HEK293 (cell line): ENCODE measurements around the gene KIAA1328.

ENCODE experiments used
- CTCF ChIA-PET: fragments of 350-600 bp; formaldehyde crosslinking; extraction: SDS; loops from one replicate; lab custom pipeline; 2021; ENCODE audit warnings: antibody characterized with exemption; lab: Yijun Ruan, JAX
- POLR2A ChIA-PET: fragments of 300-600 bp; formaldehyde crosslinking; extraction: SDS; loops from one replicate; lab custom pipeline; 2020; ENCODE audit warnings: antibody characterized with exemption, inconsistent platforms; lab: Yijun Ruan, JAX
- H3K27ac ChIP-seq: fragments of 200-500 bp; sonication (Bioruptor generic); 2 replicates; pipeline ENCODE4 v1.5.1; 2014; ENCODE audit warnings: low read depth, low read length, control low read depth, inconsistent platforms; ENCODE audit errors: extremely low read depth
- H3K36me3 ChIP-seq, 2 experiments: fragments of 200-500 bp in 1 of 2; sonication (Bioruptor generic) in 1 of 2; 1 replicate in 1 of 2; 2 replicates in 1 of 2; pipeline ENCODE4 v1.5.1; 2014 to 2017; ENCODE audit warnings: inconsistent platforms in 2 of 2, low read length in 2 of 2; ENCODE audit not compliant: control insufficient read depth in 2 of 2, insufficient read depth in 1 of 2
- H3K4me1 ChIP-seq: fragments of 200-500 bp; sonication (Bioruptor generic); 2 replicates; pipeline ENCODE4 v1.5.1; 2014; ENCODE audit warnings: mild to moderate bottlenecking, low read length, inconsistent platforms; ENCODE audit not compliant: control insufficient read depth, insufficient read depth
- H3K4me3 ChIP-seq: 2 replicates; pipeline ENCODE4 v1.5.1; 2011; ENCODE audit warnings: low read depth, mild to moderate bottlenecking, control low read depth, low read length, moderate library complexity
- H3K9me3 ChIP-seq: fragments of 200-500 bp; sonication (Bioruptor generic); 2 replicates; pipeline ENCODE4 v1.5.1; 2014; ENCODE audit warnings: low read depth, low read length, inconsistent platforms; ENCODE audit not compliant: control insufficient read depth, insufficient read depth
- GLI2 ChIP-seq: fragments of 450-650 bp; formaldehyde crosslinking; IDR thresholded peaks from 2 replicates; pipeline ENCODE4; 2017; ENCODE audit warnings: missing biosample characterization, missing genetic modification characterization, low read depth, borderline replicate concordance
- HOXC10 ChIP-seq: sonication (generic); formaldehyde crosslinking; IDR thresholded peaks from 2 replicates; pipeline ENCODE4 v1.8.1; 2023; ENCODE audit warnings: mild to moderate bottlenecking, missing genetic modification reagents
- KLF7 ChIP-seq: fragments of 450-650 bp; formaldehyde crosslinking; IDR thresholded peaks from 2 replicates; pipeline ENCODE4 v1.5.1; 2016; ENCODE audit warnings: missing biosample characterization, missing genetic modification characterization, borderline replicate concordance
- KLF9 ChIP-seq: fragments of 450-650 bp; formaldehyde crosslinking; IDR thresholded peaks from 2 replicates; pipeline ENCODE4 v1.5.1; 2016; ENCODE audit warnings: missing biosample characterization, missing genetic modification characterization, low read depth
- PBX3 ChIP-seq: sonication (generic); formaldehyde crosslinking; IDR thresholded peaks from 2 replicates; pipeline ENCODE4 v1.8.1; 2022; ENCODE audit warnings: mild to moderate bottlenecking, moderate library complexity, missing genetic modification reagents
- SP3 ChIP-seq: fragments of 450-650 bp; formaldehyde crosslinking; IDR thresholded peaks from 2 replicates; pipeline ENCODE4 v1.5.1; 2016; ENCODE audit warnings: missing biosample characterization, missing genetic modification characterization
- TRIM28 ChIP-seq: IDR thresholded peaks from 2 replicates; pipeline ENCODE4 v1.6.1; 2011; ENCODE audit warnings: low read length, control low read depth, borderline replicate concordance
- ZBTB7A ChIP-seq: fragments of 450-650 bp; formaldehyde crosslinking; IDR thresholded peaks from 2 replicates; pipeline ENCODE4 v1.5.1; 2016; ENCODE audit warnings: low read depth, missing biosample characterization, missing genetic modification characterization
- ZFP41 ChIP-seq: fragments of 450-650 bp; formaldehyde crosslinking; IDR thresholded peaks from 2 replicates; pipeline ENCODE4 v1.5.1; 2016; ENCODE audit warnings: missing biosample characterization, missing genetic modification characterization, borderline replicate concordance
- ZNF19 ChIP-seq: fragments of 450-650 bp; formaldehyde crosslinking; IDR thresholded peaks from 2 replicates; pipeline ENCODE4; 2016; ENCODE audit warnings: missing biosample characterization, missing genetic modification characterization, low read depth
- ZNF280C ChIP-seq: fragments of 450-650 bp; formaldehyde crosslinking; IDR thresholded peaks from 2 replicates; pipeline ENCODE4 v1.5.1; 2016; ENCODE audit warnings: missing biosample characterization, missing genetic modification characterization
- ZNF335 ChIP-seq: fragments of 450-650 bp; formaldehyde crosslinking; conservative IDR thresholded peaks from 2 replicates; pipeline ENCODE4 v1.5.1; 2016; ENCODE audit warnings: missing biosample characterization, missing genetic modification characterization
- ZNF426 ChIP-seq: fragments of 450-650 bp; formaldehyde crosslinking; IDR thresholded peaks from 2 replicates; pipeline ENCODE4 v1.5.1; 2017; ENCODE audit warnings: missing biosample characterization, missing genetic modification characterization, mild to moderate bottlenecking, inconsistent platforms, moderate library complexity
- ZNF548 ChIP-seq: fragments of 450-650 bp; formaldehyde crosslinking; IDR thresholded peaks from 2 replicates; pipeline ENCODE4 v1.5.1; 2016; ENCODE audit warnings: missing biosample characterization, missing genetic modification characterization
- ZNF549 ChIP-seq: fragments of 450-650 bp; IDR thresholded peaks from 2 replicates; pipeline ENCODE4 v1.5.1; 2018; ENCODE audit warnings: missing biosample characterization, missing genetic modification characterization, mild to moderate bottlenecking, inconsistent platforms, moderate library complexity
- ZNF560 ChIP-seq: fragments of 450-650 bp; formaldehyde crosslinking; IDR thresholded peaks from 2 replicates; pipeline ENCODE4 v1.5.1; 2017; ENCODE audit warnings: missing biosample characterization, missing genetic modification characterization, borderline replicate concordance
- ZNF658 ChIP-seq: fragments of 450-650 bp; formaldehyde crosslinking; IDR thresholded peaks from 2 replicates; pipeline ENCODE4; 2016; ENCODE audit warnings: missing biosample characterization, missing genetic modification characterization
- ZNF664 ChIP-seq: fragments of 450-650 bp; formaldehyde crosslinking; IDR thresholded peaks from 2 replicates; pipeline ENCODE4 v1.5.1; 2016; ENCODE audit warnings: missing biosample characterization, missing genetic modification characterization
- ZNF768 ChIP-seq: fragments of 450-650 bp; formaldehyde crosslinking; IDR thresholded peaks from 2 replicates; pipeline ENCODE4 v1.5.1; 2018; ENCODE audit warnings: missing biosample characterization, mild to moderate bottlenecking, missing genetic modification characterization
- ZNF776 ChIP-seq: fragments of 450-650 bp; formaldehyde crosslinking; IDR thresholded peaks from 2 replicates; pipeline ENCODE4 v1.5.0; 2017; ENCODE audit warnings: missing biosample characterization, missing genetic modification characterization, borderline replicate concordance
- ZXDB ChIP-seq: fragments of 450-650 bp; formaldehyde crosslinking; IDR thresholded peaks from 2 replicates; pipeline ENCODE4 v1.5.1; 2016; ENCODE audit warnings: missing biosample characterization, missing genetic modification characterization
- TF ChIP-seq, protein P1 (sequence below): IDR thresholded peaks from 2 replicates; pipeline ENCODE4 v1.6.1; 2011; ENCODE audit warnings: mild to moderate bottlenecking, low read depth, low read length, borderline replicate concordance

Gene KIAA1328

GRCh38 chr18:36953047-36953446 lies 124.1 kb downstream of the KIAA1328 start:
- no peaks in the 10 kb centered on the region for H3K9me3 ChIP-seq
- POLR2A ChIA-PET, result no interaction called here

GRCh38 chr18:36960038-36960437 lies 131.1 kb downstream of the KIAA1328 start:
- ChIA-PET CTCF (no interaction called here), POLR2A (no interaction called here)
- no peak overlapping the region for H3K27ac ChIP-seq
- no peak for TF ChIP-seq ZBTB7A (tag by site-specific recombination)
- no peak for TF ChIP-seq ZXDB (tag by site-specific recombination)
- TF ChIP-seq ZNF664 (tag by site-specific recombination), result no peak
- no peak for TF ChIP-seq SP3
- TF ChIP-seq ZNF335 (tag by site-specific recombination), result no peak
- no peaks in the 10 kb centered on the region for H3K9me3 ChIP-seq
- no peak overlapping the region for H3K4me3 ChIP-seq
- peaks cover 0 to 4% of the 10 kb centered on the region in 2 experiments; a peak in 1 of 3 replicates for H3K36me3 ChIP-seq
- H3K4me1 ChIP-seq, result no peaks in the 10 kb centered on the region

More at GRCh38 chr18:36953047-36953446, 124.1 kb downstream of the KIAA1328 start:
- TF ChIP-seq KLF9 (tag by site-specific recombination) (no peak), ZNF19 (tag by site-specific recombination) (no peak), PBX3 (no peak), ZFP41 (tag by site-specific recombination) (no peak), GLI2 (tag by site-specific recombination) (no peak), ZNF776 (tag by site-specific recombination) (no peak), ZNF658 (tag by site-specific recombination) (no peak), ZNF560 (tag by site-specific recombination) (no peak), HOXC10 (CRISPR knock-in tag) (no peak), KLF7 (tag by site-specific recombination) (no peak), ZNF548 (tag by site-specific recombination) (no peak)
- H3K4me1 ChIP-seq, result no peaks in the 10 kb centered on the region
- no peak overlapping the region for H3K27ac ChIP-seq
- no peak overlapping the region for H3K4me3 ChIP-seq
- no peaks in the 10 kb centered on the region for H3K36me3 ChIP-seq
- CTCF ChIA-PET, result no interaction called here

- Histone ChIP-seq H3K4me3 (no peak overlapping the region), H3K9me3 (no peaks in the 10 kb centered on the region), H3K27ac (no peak overlapping the region), H3K36me3 (peaks cover 0 to 4% of the 10 kb centered on the region in 2 experiments; a peak in 1 of 3 replicates)
- CTCF ChIA-PET, result interaction anchor here (0.8 kb wide), 1 partner anchor 23 kb away, joined by 3 read pairs; no protein-coding TSS in a partner anchor
- no peak for TF ChIP-seq ZNF549 (tag by site-specific recombination)
- no peak for TF ChIP-seq TRIM28
- TF ChIP-seq, all 188 proteins: peak for 0
- POLR2A ChIA-PET, result no interaction called here
- H3K4me1 ChIP-seq, result no peaks in the 10 kb centered on the region
These were observed 134.5 kb downstream of the KIAA1328 start for GRCh38 chr18:36963464-36963863.

GRCh38 chr18:36974686-36975085 lies 145.8 kb downstream of the KIAA1328 start:
- Histone ChIP-seq H3K4me1 (no peaks in the 10 kb centered on the region), H3K27ac (no peak overlapping the region), H3K36me3 (no peaks in the 10 kb centered on the region), H3K9me3 (no peaks in the 10 kb centered on the region), H3K4me3 (no peak overlapping the region)
- CTCF ChIA-PET, result no interaction called here
- POLR2A ChIA-PET, result no interaction called here
- TF ChIP-seq ZNF768 (tag by site-specific recombination) (no peak), KLF7 (tag by site-specific recombination) (no peak), ZNF426 (tag by site-specific recombination) (no peak), ZNF280C (tag by site-specific recombination) (no peak)
- TF ChIP-seq, protein P1, sequence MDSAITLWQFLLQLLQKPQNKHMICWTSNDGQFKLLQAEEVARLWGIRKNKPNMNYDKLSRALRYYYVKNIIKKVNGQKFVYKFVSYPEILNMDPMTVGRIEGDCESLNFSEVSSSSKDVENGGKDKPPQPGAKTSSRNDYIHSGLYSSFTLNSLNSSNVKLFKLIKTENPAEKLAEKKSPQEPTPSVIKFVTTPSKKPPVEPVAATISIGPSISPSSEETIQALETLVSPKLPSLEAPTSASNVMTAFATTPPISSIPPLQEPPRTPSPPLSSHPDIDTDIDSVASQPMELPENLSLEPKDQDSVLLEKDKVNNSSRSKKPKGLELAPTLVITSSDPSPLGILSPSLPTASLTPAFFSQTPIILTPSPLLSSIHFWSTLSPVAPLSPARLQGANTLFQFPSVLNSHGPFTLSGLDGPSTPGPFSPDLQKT, result no peak
